ENCODE data around the gene LYSMD3. TPM values are rescaled to one million over a fixed set of nuclear protein-coding genes. Genes with fewer than 3 reads are reported as not detected.

Gene LYSMD3
- total and polyA plus RNA-seq, 9 of the 15 experiments (the other 6 are each of a cell fraction or from before 2014, with no cell fraction given) = 9.5 to 42.3 (median 20.7) TPM

- H3K4me2 ChIP-seq (ENCODE audit: insufficient read depth, low read length) = peak overlapping the region; percentile 77
- POLR2A ChIA-PET = interaction anchor here (0.8 to 1.0 kb wide), 2 partner anchors 9 to 16 kb away, joined by 3 to 4 read pairs; no protein-coding TSS in a partner anchor
- H3K4me1 ChIP-seq (replicated peaks in 1 of 2; ENCODE audit: control insufficient read depth in 2 of 2, insufficient read depth in 2 of 2, low read length in 2 of 2) = peaks cover 4 to 10% of the 10 kb centered on the region in 2 experiments; a peak in 4 of 5 replicates
- H2AFZ ChIP-seq (ENCODE audit: low read depth, low read length) = peak overlapping the region; percentile 60
- H3K27ac ChIP-seq (ENCODE audit: extremely low read depth, low read depth, low read length) = no peak overlapping the region
- no peaks in the 10 kb centered on the region for H4K20me1 ChIP-seq (replicated peaks; ENCODE audit: control insufficient read depth, insufficient read depth, low read length)
- peaks cover 35% of the 10 kb centered on the region for H3K79me2 ChIP-seq (ENCODE audit: control insufficient read depth, insufficient read depth, low read length)
- H3K36me3 ChIP-seq (ENCODE audit: control insufficient read depth, insufficient read depth, low read length) = no peaks in the 10 kb centered on the region
- H3K9me1 ChIP-seq (ENCODE audit: control insufficient read depth, insufficient read depth, low read length) = no peaks in the 10 kb centered on the region
- 25% methylated on average over 9 of the region's 9 CpGs for WGBS (ENCODE audit: insufficient coverage, low coverage, missing lambda C conversion rate)
- H3K4me3 ChIP-seq = peak overlapping the region; percentile 53; the same call in 1 of the 2 replicates
- H3K9me3 ChIP-seq (replicated peaks; ENCODE audit: control insufficient read depth, insufficient read depth, low read depth, low read length) = no peaks in the 10 kb centered on the region
- H3K27me3 ChIP-seq (ENCODE audit: control insufficient read depth in 2 of 2, insufficient read depth in 2 of 2, low read length in 2 of 2) = no peaks in the 10 kb centered on the region
- CTCF ChIA-PET (ENCODE audit: low intra/inter-chr PET ratio) = no interaction called here
- no peak for FAIRE-seq
- no peak for ATAC-seq
- TF ChIP-seq RBBP5 (IDR thresholded peaks at IDR 0.05; ENCODE audit: borderline replicate concordance, insufficient read depth, low read length, poor library complexity, severe bottlenecking) = no peak
- TF ChIP-seq TAF7 (tag; IDR thresholded peaks at IDR 0.05) = no peak
- no peak for TF ChIP-seq SRF (CRISPR knock-in tag; IDR thresholded peaks at IDR 0.05)
- no peak for TF ChIP-seq NFATC3 (IDR thresholded peaks at IDR 0.05)
- TF ChIP-seq GABPB2 (CRISPR knock-in tag; conservative IDR thresholded peaks at IDR 0.05) = no peak
- no peak for TF ChIP-seq THRAP3 (IDR thresholded peaks at IDR 0.05; ENCODE audit: borderline replicate concordance)
- TF ChIP-seq TCFL5 (CRISPR knock-in tag; conservative IDR thresholded peaks at IDR 0.05) = no peak
- no peak for TF ChIP-seq BHLHE40 (IDR thresholded peaks at IDR 0.05; ENCODE audit: low read length)
- no peak for TF ChIP-seq ZNF24 (IDR thresholded peaks at IDR 0.05)
- TF ChIP-seq MAFK (IDR thresholded peaks at IDR 0.05; ENCODE audit: low read length) = no peak
- no peak for TF ChIP-seq ZNF551 (CRISPR knock-in tag; IDR thresholded peaks at IDR 0.05)
- TF ChIP-seq ZNF224 (CRISPR knock-in tag; IDR thresholded peaks at IDR 0.05) = no peak
- TF ChIP-seq TRIM25 (IDR thresholded peaks at IDR 0.05; ENCODE audit: borderline replicate concordance) = no peak
- TF ChIP-seq REST (IDR thresholded peaks at IDR 0.05; ENCODE audit: borderline replicate concordance) = no peak
- TF ChIP-seq REST (CRISPR knock-in tag; IDR thresholded peaks at IDR 0.05; ENCODE audit: low read depth) = no peak
- no peak for DNase-seq (ENCODE audit: extremely low read depth in 1 of 4, low spot score in 3 of 4)
- BruUV-seq (replicated peaks) = no TSS peak
- intact Hi-C loops (cut with micrococcal nuclease) = no loop called here
- H3K9ac ChIP-seq (ENCODE audit: insufficient read depth in 1 of 2, low read depth in 2 of 2, low read length in 2 of 2) = peak overlapping the region; percentile 24 to 52; a peak in 2 of 4 replicates
- in situ Hi-C loops (cut with MboI) = no loop called here
Measured at GRCh38 chr5:90557391-90557790, 28.0 kb upstream of the LYSMD3 start.

Measured in K562 (cell line).